HS-5 (cell line): ENCODE results near the gene TMEM134.

Experiments used
- DNase-seq: peaks from one replicate; pipeline ENCODE4 v3.0.0-alpha.2; 2012; ENCODE audit warnings: low read depth

Gene TMEM134

GRCh38 chr11:67422891-67423290 lies 46.2 kb downstream of the TMEM134 start:
- no peak for DNase-seq

- no peak for DNase-seq
These were observed 47.5 kb downstream of the TMEM134 start for GRCh38 chr11:67421430-67422031.

GRCh38 chr11:67420646-67421429 lies 48.2 kb downstream of the TMEM134 start:
- DNase-seq = peak; percentile 48

GRCh38 chr11:67420147-67420645 lies 48.9 kb downstream of the TMEM134 start:
- DNase-seq = no peak

- DNase-seq = no peak
These were observed 49.6 kb downstream of the TMEM134 start for GRCh38 chr11:67419325-67420049.

- DNase-seq = no peak
These were observed 50.4 kb downstream of the TMEM134 start for GRCh38 chr11:67418476-67419281.

GRCh38 chr11:67417425-67417824 lies 51.6 kb downstream of the TMEM134 start:
- DNase-seq = no peak

GRCh38 chr11:67416416-67417335 lies 52.4 kb downstream of the TMEM134 start:
- no peak for DNase-seq

- no peak for DNase-seq
These were observed 53.3 kb downstream of the TMEM134 start, which contains the start of gene CARNS1 for GRCh38 chr11:67415501-67416304. Gene CARNS1, plus strand, starts transcription at chr11:67415678. Its CDS starts 522 bp downstream, at chr11:67416200.

GRCh38 chr11:67413266-67413849 lies 55.7 kb downstream of the TMEM134 start:
- no peak for DNase-seq

GRCh38 chr11:67412495-67413179 lies 56.4 kb downstream of the TMEM134 start:
- DNase-seq = no peak

GRCh38 chr11:67411785-67412152 lies 57.3 kb downstream of the TMEM134 start:
- DNase-seq = no peak
